Sigmoid colon (tissue), 7 donors: ENCODE data around the gene UBAP1. TPM values are rescaled to one million over a fixed set of nuclear protein-coding genes. Genes with fewer than 3 reads are reported as not detected.

ENCODE experiments used
- DNase-seq: peaks from one replicate; pipeline ENCODE4 v3.0.0-alpha.2; 2019
- H3K27ac ChIP-seq, 4 donors: fragments of 200-600 bp; sonication (generic); one replicate each; pipeline ENCODE4 v1.5.1; 2016 to 2019; ENCODE audit warnings: mild to moderate bottlenecking in 1 of 4
- H3K27me3 ChIP-seq, 3 donors: fragments of 200-600 bp; sonication (generic); one replicate each; pipeline ENCODE4 v1.5.1; 2019; ENCODE audit warnings: mild to moderate bottlenecking in 1 of 3
- H3K36me3 ChIP-seq, 4 donors: fragments of 200-600 bp; sonication (generic); one replicate each; pipeline ENCODE4 v1.5.1; 2016 to 2019
- H3K4me1 ChIP-seq, 4 donors: fragments of 200-600 bp; sonication (generic); one replicate each; pipeline ENCODE4 v1.5.1; 2017 to 2019
- H3K4me3 ChIP-seq, 4 donors: fragments of 200-600 bp; sonication (generic); one replicate each; pipeline ENCODE4 v1.5.1; 2017 to 2019; ENCODE audit warnings: mild to moderate bottlenecking in 2 of 4, moderate library complexity in 1 of 4
- H3K9me3 ChIP-seq, 4 donors: fragments of 200-600 bp in 3 of 4; sonication (generic) in 3 of 4; one replicate each; pipeline versions ENCODE4 v1.5.1 to v1.6.1; 2013 to 2019
- CTCF ChIP-seq, 4 experiments: fragments of 450-650 bp in 3 of 4; fragments of 200-600 bp in 1 of 4; IDR thresholded peaks; one replicate each; pipeline ENCODE4 v1.5.1; 2016 to 2019; ENCODE audit warnings: antibody characterized with exemption in 4 of 4, mild to moderate bottlenecking in 3 of 4, moderate library complexity in 2 of 4
- EP300 ChIP-seq, 4 donors: sonication (generic); formaldehyde crosslinking; IDR thresholded peaks; one replicate each; pipeline ENCODE4 v1.6.1; 2017; ENCODE audit warnings: antibody characterized with exemption in 4 of 4
- POLR2A ChIP-seq, 2 donors: fragments of 450-650 bp; IDR thresholded peaks; one replicate each; pipeline ENCODE4 v1.6.1; 2016; ENCODE audit warnings: antibody characterized with exemption in 2 of 2, mild to moderate bottlenecking in 2 of 2, moderate library complexity in 2 of 2
- POLR2AphosphoS5 ChIP-seq, 4 donors: sonication (generic); formaldehyde crosslinking; IDR thresholded peaks; one replicate each; pipeline ENCODE4 v1.6.1; 2017; ENCODE audit warnings: antibody characterized with exemption in 4 of 4
- WGBS, 2 donors: extraction: QIAGEN DNeasy Blood & Tissue Kit; methylation state at CpG; one replicate each; pipeline ENCODE4 v1.1.7; 2013; 5-methylcytosine and 5-hydroxymethylcytosine counted together
- intact Hi-C: fragments of 100-400 bp; cut with DNase I; formaldehyde crosslinking; loops from one replicate; pipeline ENCODE4 v1.15.1; 2023
- polyA plus RNA-seq, 3 donors: library from polyadenylated mRNA; stranded (reverse); fragments of 200-250 nt; gene quantifications; one replicate each; pipeline ENCODE4 v1.2.3, GENCODE V29; 2013
- total RNA-seq, 4 donors: library from RNA; depleted of rRNA; stranded (reverse); fragments of >200 nt; gene quantifications; one replicate each; pipeline ENCODE4 v1.1.0, GENCODE V29; 2016
- donor health status: healthy with polysubstance abuse.
- donor health status: Bipolar disorder and iron deficiency.
- donor health status: healthy.

UBAP1 gene
- total and polyA plus RNA-seq, 7 donors: 32.8 to 52.7 (median 42.5) TPM

- peaks cover 0 to 18% (median 11%) of the 10 kb centered on the region in 4 donors for H3K4me1 ChIP-seq
- H3K36me3 ChIP-seq: no peaks in the 10 kb centered on the region
- TF ChIP-seq POLR2AphosphoS5 (IDR thresholded peaks at IDR 0.05): no peak
- H3K27me3 ChIP-seq: no peaks in the 10 kb centered on the region
- peak overlapping the region; percentile 71 to 92 (median 84) for H3K4me3 ChIP-seq
- no peaks in the 10 kb centered on the region for H3K9me3 ChIP-seq
- intact Hi-C loops: loop anchor here (2.0 to 5.0 kb wide), 5 partner anchors 51 to 203 kb away; partner anchors contain the start of genes DCAF12, KIF24, NUDT2 and UBAP2
- WGBS, 2 donors: 45 to 61% methylated on average over 17 of the region's 17 CpGs
- DNase-seq: peak; percentile 14
- H3K27ac ChIP-seq: peak overlapping the region; percentile 92 to 96 (median 94)
Observed at GRCh38 chr9:34177593-34178435, 1.0 kb upstream of the UBAP1 start.

GRCh38 chr9:34179213-34180136, 632 bp downstream of the UBAP1 start:
- TF ChIP-seq POLR2A (IDR thresholded peaks at IDR 0.05) (no peak), EP300 (IDR thresholded peaks at IDR 0.05) (no peak), CTCF (IDR thresholded peaks at IDR 0.05) (no peak), POLR2AphosphoS5 (IDR thresholded peaks at IDR 0.05) (no peak)
- DNase-seq: peak; percentile 66
- peaks cover 0 to 18% (median 11%) of the 10 kb centered on the region in 4 donors for H3K4me1 ChIP-seq
- 1 to 6% methylated on average over 30 of the region's 30 CpGs for WGBS, 2 donors
- no peaks in the 10 kb centered on the region for H3K27me3 ChIP-seq
- intact Hi-C loops: loop anchor here (2.0 to 5.0 kb wide), 5 partner anchors 53 to 201 kb away; partner anchors contain the start of genes DCAF12, KIF24, NUDT2 and UBAP2
- H3K4me3 ChIP-seq: peak overlapping the region; percentile 71 to 92 (median 84)
- H3K27ac ChIP-seq: peak overlapping the region; percentile 92 to 96 (median 94)
- peaks cover 0 to 5% (median 2%) of the 10 kb centered on the region in 4 donors for H3K36me3 ChIP-seq
- H3K9me3 ChIP-seq: no peaks in the 10 kb centered on the region

GRCh38 chr9:34185778-34186551, 7.1 kb downstream of the UBAP1 start:
- H3K27ac ChIP-seq: peak overlapping the region; percentile 29 to 53 (median 36)
- H3K9me3 ChIP-seq: no peaks in the 10 kb centered on the region
- WGBS, 2 donors: 53 to 58% methylated on average over 3 of the region's 3 CpGs
- no peaks in the 10 kb centered on the region for H3K27me3 ChIP-seq
- intact Hi-C loops: no loop called here
- H3K4me1 ChIP-seq: peaks cover 0 to 42% (median 26%) of the 10 kb centered on the region in 4 donors
- peak; percentile 48 to 86 (median 61) for TF ChIP-seq POLR2AphosphoS5 (IDR thresholded peaks at IDR 0.05)
- peak in 1 of 4 donors; percentile 21 for TF ChIP-seq EP300 (IDR thresholded peaks at IDR 0.05)
- TF ChIP-seq CTCF (IDR thresholded peaks at IDR 0.05): no peak
- TF ChIP-seq POLR2A (IDR thresholded peaks at IDR 0.05): no peak
- no peak overlapping the region for H3K4me3 ChIP-seq
- peaks cover 0 to 15% (median 5%) of the 10 kb centered on the region in 4 donors for H3K36me3 ChIP-seq
- DNase-seq: peak; percentile 84

- intact Hi-C loops: no loop called here
- Histone ChIP-seq H3K27me3 (no peaks in the 10 kb centered on the region), H3K9me3 (no peaks in the 10 kb centered on the region), H3K36me3 (peaks cover 0 to 15% (median 5%) of the 10 kb centered on the region in 4 donors), H3K27ac (no peak overlapping the region), H3K4me3 (no peak overlapping the region), H3K4me1 (peaks cover 0 to 56% (median 38%) of the 10 kb centered on the region in 4 donors)
- 93% methylated on average over 1 of the region's 1 CpG for WGBS, 2 donors
- no peak for TF ChIP-seq EP300 (IDR thresholded peaks at IDR 0.05)
- TF ChIP-seq CTCF (IDR thresholded peaks at IDR 0.05): no peak
- no peak for TF ChIP-seq POLR2AphosphoS5 (IDR thresholded peaks at IDR 0.05)
- no peak for TF ChIP-seq POLR2A (IDR thresholded peaks at IDR 0.05)
- DNase-seq: no peak
Observed at GRCh38 chr9:34187891-34188240, 9.0 kb downstream of the UBAP1 start.
